Activated CD4-positive, alpha-beta T cell treated with anti-CD3 and anti-CD28 coated beads, Interleukin-2, amount 10 ng/mL, durations not matched to agents 24 days and 14 days (primary cell): Measurements from ENCODE around the gene LPAR1. TPM values are rescaled to one million over a fixed set of nuclear protein-coding genes. Genes with fewer than 3 reads are reported as not detected.
"Not testable (repeated sequence)": the region's sequence is repeated elsewhere in the genome, so short reads cannot be mapped to it uniquely, and the experiment has no call there.

ENCODE experiments used
- DNase-seq: peaks from one replicate; pipeline ENCODE4 v3.0.0; 2022
- H3K27ac Mint-ChIP-seq: one replicate; pipeline ENCODE4 v1.8.0; 2022; ENCODE audit warnings: mild to moderate bottlenecking, mixed read lengths
- H3K27me3 Mint-ChIP-seq: one replicate; pipeline ENCODE4 v1.8.0; 2022; ENCODE audit warnings: mixed read lengths
- H3K36me3 Mint-ChIP-seq: one replicate; pipeline ENCODE4 v1.8.0; 2022; ENCODE audit warnings: low read depth, mild to moderate bottlenecking, mixed read lengths
- H3K4me1 Mint-ChIP-seq: one replicate; pipeline ENCODE4 v1.8.0; 2021; ENCODE audit warnings: mixed read lengths
- H3K4me3 Mint-ChIP-seq: one replicate; pipeline ENCODE4 v1.8.0; 2022; ENCODE audit warnings: mild to moderate bottlenecking, moderate library complexity, mixed read lengths
- H3K9me3 Mint-ChIP-seq: one replicate; pipeline ENCODE4 v1.8.0; 2021; ENCODE audit warnings: mixed read lengths
- intact Hi-C: fragments of 100-400 bp; cut with micrococcal nuclease; formaldehyde crosslinking; loops from one replicate; pipeline ENCODE4 v1.15.1; 2023
- total RNA-seq: library from RNA; stranded (reverse); gene quantifications from 2 replicates; pipeline ENCODE4 v1.2.3, GENCODE V29; 2022

LPAR1 gene
- total RNA-seq, 1 donor from 2014 or later, result not detected

GRCh38 chr9:111052791-111053190 is 14.5 kb upstream of the LPAR1 start:
- H3K27ac Mint-ChIP-seq, result no peak overlapping the region
- no peaks in the 10 kb centered on the region for H3K9me3 Mint-ChIP-seq
- DNase-seq, result no peak
- H3K4me3 Mint-ChIP-seq, result no peak overlapping the region
- H3K27me3 Mint-ChIP-seq, result no peaks in the 10 kb centered on the region
- H3K4me1 Mint-ChIP-seq, result no peaks in the 10 kb centered on the region
- intact Hi-C loops, result no loop called here
- no peaks in the 10 kb centered on the region for H3K36me3 Mint-ChIP-seq

GRCh38 chr9:111051400-111051799 is 13.1 kb upstream of the LPAR1 start:
- Mint-ChIP-seq H3K27me3 (no peaks in the 10 kb centered on the region), H3K4me3 (no peak overlapping the region), H3K36me3 (no peaks in the 10 kb centered on the region), H3K9me3 (no peaks in the 10 kb centered on the region), H3K27ac (no peak overlapping the region), H3K4me1 (no peaks in the 10 kb centered on the region)
- no peak for DNase-seq
- intact Hi-C loops, result no loop called here

GRCh38 chr9:111050819-111051218 is 12.5 kb upstream of the LPAR1 start:
- no peak overlapping the region for H3K4me3 Mint-ChIP-seq

GRCh38 chr9:111047287-111047686 is 9.0 kb upstream of the LPAR1 start:
- H3K27ac Mint-ChIP-seq, intact Hi-C loops, H3K36me3 Mint-ChIP-seq, H3K4me1 Mint-ChIP-seq, H3K4me3 Mint-ChIP-seq, H3K9me3 Mint-ChIP-seq, DNase-seq, H3K27me3 Mint-ChIP-seq: not testable (repeated sequence)

More at GRCh38 chr9:111050819-111051218, 12.5 kb upstream of the LPAR1 start:
- H3K27ac Mint-ChIP-seq, result no peak overlapping the region
- no peaks in the 10 kb centered on the region for H3K9me3 Mint-ChIP-seq
- intact Hi-C loops, result no loop called here
- no peak for DNase-seq
- H3K36me3 Mint-ChIP-seq, result no peaks in the 10 kb centered on the region
- no peaks in the 10 kb centered on the region for H3K27me3 Mint-ChIP-seq
- H3K4me1 Mint-ChIP-seq, result no peaks in the 10 kb centered on the region

- Mint-ChIP-seq H3K4me1 (peaks cover 3% of the 10 kb centered on the region), H3K27me3 (peaks cover 22% of the 10 kb centered on the region), H3K4me3 (no peak overlapping the region), H3K36me3 (peaks cover 4% of the 10 kb centered on the region), H3K9me3 (no peaks in the 10 kb centered on the region), H3K27ac (no peak overlapping the region)
- no peak for DNase-seq
- intact Hi-C loops, result no loop called here
These were observed 3.6 kb upstream of the LPAR1 start for GRCh38 chr9:111041902-111042301.

GRCh38 chr9:111040494-111040893 is 2.2 kb upstream of the LPAR1 start:
- intact Hi-C loops, result no loop called here
- peaks cover 4% of the 10 kb centered on the region for H3K36me3 Mint-ChIP-seq
- H3K27me3 Mint-ChIP-seq, result peaks cover 36% of the 10 kb centered on the region
- H3K9me3 Mint-ChIP-seq, result no peaks in the 10 kb centered on the region
- peaks cover 3% of the 10 kb centered on the region for H3K4me1 Mint-ChIP-seq
- no peak overlapping the region for H3K4me3 Mint-ChIP-seq
- no peak overlapping the region for H3K27ac Mint-ChIP-seq
- DNase-seq, result no peak

- Mint-ChIP-seq H3K4me1 (peaks cover 3% of the 10 kb centered on the region), H3K4me3 (peak overlapping the region; percentile 66), H3K9me3 (no peaks in the 10 kb centered on the region), H3K36me3 (peaks cover 4% of the 10 kb centered on the region), H3K27ac (no peak overlapping the region), H3K27me3 (peaks cover 45% of the 10 kb centered on the region)
- DNase-seq, result no peak
- intact Hi-C loops, result no loop called here
These were observed 1.1 kb upstream of the LPAR1 start for GRCh38 chr9:111039231-111039906.

- H3K27ac Mint-ChIP-seq, result no peak overlapping the region
- H3K9me3 Mint-ChIP-seq, result no peaks in the 10 kb centered on the region
- peaks cover 4% of the 10 kb centered on the region for H3K36me3 Mint-ChIP-seq
- DNase-seq, result no peak
- H3K27me3 Mint-ChIP-seq, result peaks cover 47% of the 10 kb centered on the region
- peaks cover 3% of the 10 kb centered on the region for H3K4me1 Mint-ChIP-seq
- intact Hi-C loops, result no loop called here
- no peak overlapping the region for H3K4me3 Mint-ChIP-seq
These were observed 451 bp downstream of the LPAR1 start for GRCh38 chr9:111037708-111038330.

GRCh38 chr9:111037356-111037707 is 938 bp downstream of the LPAR1 start:
- Mint-ChIP-seq H3K27ac (no peak overlapping the region), H3K4me3 (no peak overlapping the region), H3K4me1 (peaks cover 3% of the 10 kb centered on the region), H3K36me3 (peaks cover 4% of the 10 kb centered on the region), H3K27me3 (peaks cover 49% of the 10 kb centered on the region), H3K9me3 (no peaks in the 10 kb centered on the region)
- no peak for DNase-seq
- intact Hi-C loops, result no loop called here

- intact Hi-C loops, result no loop called here
- Mint-ChIP-seq H3K27ac (no peak overlapping the region), H3K36me3 (peaks cover 4% of the 10 kb centered on the region), H3K27me3 (peaks cover 48% of the 10 kb centered on the region), H3K9me3 (no peaks in the 10 kb centered on the region), H3K4me1 (peaks cover 3% of the 10 kb centered on the region), H3K4me3 (no peak overlapping the region)
- DNase-seq, result no peak
These were observed 1.3 kb downstream of the LPAR1 start for GRCh38 chr9:111036946-111037345.

- peaks cover 4% of the 10 kb centered on the region for H3K36me3 Mint-ChIP-seq
- H3K27me3 Mint-ChIP-seq, result peaks cover 47% of the 10 kb centered on the region
- no peak overlapping the region for H3K4me3 Mint-ChIP-seq
- no peaks in the 10 kb centered on the region for H3K9me3 Mint-ChIP-seq
- peaks cover 3% of the 10 kb centered on the region for H3K4me1 Mint-ChIP-seq
- DNase-seq, result no peak
- no peak overlapping the region for H3K27ac Mint-ChIP-seq
- intact Hi-C loops, result no loop called here
These were observed 1.9 kb downstream of the LPAR1 start for GRCh38 chr9:111036429-111036789.

GRCh38 chr9:111035543-111036428 is 2.5 kb downstream of the LPAR1 start:
- no peak overlapping the region for H3K27ac Mint-ChIP-seq
- H3K4me3 Mint-ChIP-seq, result no peak overlapping the region
- H3K4me1 Mint-ChIP-seq, result peaks cover 3% of the 10 kb centered on the region
- H3K27me3 Mint-ChIP-seq, result peaks cover 47% of the 10 kb centered on the region
- H3K9me3 Mint-ChIP-seq, result no peaks in the 10 kb centered on the region
- H3K36me3 Mint-ChIP-seq, result peaks cover 4% of the 10 kb centered on the region
- intact Hi-C loops, result no loop called here
- no peak for DNase-seq

- Mint-ChIP-seq H3K9me3 (no peaks in the 10 kb centered on the region), H3K36me3 (peaks cover 4% of the 10 kb centered on the region), H3K4me1 (peaks cover 3% of the 10 kb centered on the region), H3K27ac (no peak overlapping the region), H3K27me3 (peaks cover 42% of the 10 kb centered on the region), H3K4me3 (no peak overlapping the region)
- no peak for DNase-seq
- intact Hi-C loops, result no loop called here
These were observed 3.3 kb downstream of the LPAR1 start for GRCh38 chr9:111034898-111035539.
